ENCODE data around the gene SAMD1. TPM values are rescaled to one million over a fixed set of nuclear protein-coding genes. Genes with fewer than 3 reads are reported as not detected.

SAMD1 gene
- polyA plus RNA-seq, 2 of the 4 experiments (the other 2 are of a cell fraction), result 8.4 to 28.9 TPM

- DNase-seq (ENCODE audit: low read depth in 1 of 2, low spot score in 1 of 2) (no peak), FAIRE-seq (no peak), ATAC-seq (peak; percentile 26 to 38; a peak in 3 of 6 replicates)
- WGBS (ENCODE audit: missing lambda C conversion rate), result 5% methylated on average over 19 of the region's 44 CpGs
- Histone ChIP-seq H3K9me3 (no peaks in the 10 kb centered on the region), H3K27ac (peak overlapping the region; percentile 94 to 99), H3K4me3 (peak overlapping the region; percentile 83), H3K4me2 (peak overlapping the region; percentile 99), H3K4me1 (peaks cover 4% of the 10 kb centered on the region; the same call in 1 of the 3 replicates)
- TF ChIP-seq ELK1 (IDR thresholded peaks at IDR 0.05; ENCODE audit: low read depth, low read length), result no peak
- TF ChIP-seq JUN (IDR thresholded peaks at IDR 0.05), result no peak
- no peak for TF ChIP-seq EP300 (IDR thresholded peaks at IDR 0.05)
- no peak for TF ChIP-seq HOXA7 (CRISPR knock-in tag; IDR thresholded peaks at IDR 0.05)
- TF ChIP-seq SMC3 (IDR thresholded peaks at IDR 0.05), result no peak
- TF ChIP-seq USF2 (IDR thresholded peaks at IDR 0.05), result no peak
- TF ChIP-seq TP53 (CRISPR knock-in tag; IDR thresholded peaks at IDR 0.05), result no peak
- no peak for TF ChIP-seq BCL3 (IDR thresholded peaks at IDR 0.05)
- no peak for TF ChIP-seq HEYL (CRISPR knock-in tag; IDR thresholded peaks at IDR 0.05)
- TF ChIP-seq NR3C1 (IDR thresholded peaks at IDR 0.05), result no peak
- TF ChIP-seq, protein P1, sequence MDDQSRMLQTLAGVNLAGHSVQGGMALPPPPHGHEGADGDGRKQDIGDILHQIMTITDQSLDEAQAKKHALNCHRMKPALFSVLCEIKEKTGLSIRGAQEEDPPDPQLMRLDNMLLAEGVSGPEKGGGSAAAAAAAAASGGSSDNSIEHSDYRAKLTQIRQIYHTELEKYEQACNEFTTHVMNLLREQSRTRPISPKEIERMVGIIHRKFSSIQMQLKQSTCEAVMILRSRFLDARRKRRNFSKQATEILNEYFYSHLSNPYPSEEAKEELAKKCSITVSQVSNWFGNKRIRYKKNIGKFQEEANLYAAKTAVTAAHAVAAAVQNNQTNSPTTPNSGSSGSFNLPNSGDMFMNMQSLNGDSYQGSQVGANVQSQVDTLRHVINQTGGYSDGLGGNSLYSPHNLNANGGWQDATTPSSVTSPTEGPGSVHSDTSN (IDR thresholded peaks at IDR 0.05), result no peak
- no peak for TF ChIP-seq ZFP36 (IDR thresholded peaks at IDR 0.05; ENCODE audit: borderline replicate concordance, partially characterized antibody)
- TF ChIP-seq CTCF (IDR thresholded peaks at IDR 0.05), result no peak
- TF ChIP-seq MAFK (IDR thresholded peaks at IDR 0.05; ENCODE audit: partially characterized antibody), result no peak
- TF ChIP-seq FOSB (CRISPR knock-in tag; IDR thresholded peaks at IDR 0.05), result no peak
- TF ChIP-seq CEBPB (IDR thresholded peaks at IDR 0.05), result no peak
- POLR2A ChIA-PET, result interaction anchor here (0.7 to 1.2 kb wide), 2 partner anchors 42 to 194 kb away, joined by 3 to 4 read pairs; partner anchors contain the start of gene IL27RA
- CTCF ChIA-PET, result interaction anchor here (0.7 to 5.6 kb wide), 20 partner anchors 9 to 290 kb away, joined by 3 to 93 read pairs (median 4); partner anchors contain the start of genes C19orf67, IL27RA, NANOS3 and PALM3
These were observed 16.4 kb downstream of the SAMD1 start for GRCh38 chr19:14073925-14074838.

DNA sequence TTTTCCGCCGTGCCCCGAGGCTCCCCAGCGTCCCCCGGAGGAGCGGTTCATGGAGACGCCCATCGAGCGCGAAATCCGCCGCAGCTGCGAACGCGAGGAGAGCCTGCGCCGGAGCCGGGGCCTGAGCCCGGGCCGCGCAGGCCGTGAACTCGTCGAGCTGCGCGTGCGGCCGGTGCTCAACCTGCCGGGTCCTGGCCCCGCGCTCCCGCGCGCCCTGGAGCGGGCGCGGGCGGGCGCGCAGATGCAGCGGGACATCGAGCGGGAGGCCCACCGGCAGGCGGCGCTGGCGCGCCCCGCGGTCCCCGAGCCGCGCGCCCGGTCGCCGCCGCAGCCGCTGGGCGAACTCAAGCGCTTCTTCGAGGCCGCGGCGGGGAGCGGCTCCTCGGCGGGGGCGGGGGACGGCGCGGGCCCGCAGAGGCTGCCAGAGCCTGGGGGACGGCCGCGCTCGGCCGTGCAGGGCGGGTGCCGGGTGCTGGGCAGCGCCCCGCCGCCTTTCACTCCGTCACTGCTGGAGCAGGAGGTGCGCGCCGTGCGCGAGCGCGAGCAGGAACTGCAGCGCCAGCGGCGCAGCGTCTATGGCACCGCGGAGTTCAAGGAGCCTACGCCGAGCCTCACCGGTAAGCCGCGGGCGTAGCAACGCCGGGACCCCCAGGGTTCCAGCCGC, 17.2 kb downstream of the SAMD1 start:
- Histone ChIP-seq H3K4me3 (peak overlapping the region; percentile 83), H3K27ac (peak overlapping the region; percentile 94 to 99), H3K4me1 (peaks cover 4% of the 10 kb centered on the region; the same call in 1 of the 3 replicates), H3K9me3 (no peaks in the 10 kb centered on the region), H3K4me2 (peak overlapping the region; percentile 99)
- DNase-seq (ENCODE audit: low read depth in 1 of 2, low spot score in 1 of 2), result peak in 1 of 2 experiments; percentile 78
- no peak for FAIRE-seq
- ATAC-seq, result peak; percentile 60 to 72
- ChIA-PET CTCF (interaction anchor here (0.5 to 5.6 kb wide), 30 partner anchors 10 to 283 kb away, joined by 3 to 93 read pairs (median 4); partner anchors contain the start of genes C19orf67, IL27RA, NANOS3 and PALM3), POLR2A (interaction anchor here (0.7 to 1.2 kb wide), 2 partner anchors 42 to 193 kb away, joined by 3 to 4 read pairs; partner anchors contain the start of gene IL27RA)
- no CpG with 5 or more reads among the region's 106 CpGs for WGBS (ENCODE audit: missing lambda C conversion rate)
- TF ChIP-seq, protein P2, sequence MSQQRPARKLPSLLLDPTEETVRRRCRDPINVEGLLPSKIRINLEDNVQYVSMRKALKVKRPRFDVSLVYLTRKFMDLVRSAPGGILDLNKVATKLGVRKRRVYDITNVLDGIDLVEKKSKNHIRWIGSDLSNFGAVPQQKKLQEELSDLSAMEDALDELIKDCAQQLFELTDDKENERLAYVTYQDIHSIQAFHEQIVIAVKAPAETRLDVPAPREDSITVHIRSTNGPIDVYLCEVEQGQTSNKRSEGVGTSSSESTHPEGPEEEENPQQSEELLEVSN (IDR thresholded peaks at IDR 0.05; ENCODE audit: borderline replicate concordance, low read depth), result 0 out of 2 replicates have a peak, but pooled peaks have one; percentile 32
- TF ChIP-seq JUN (IDR thresholded peaks at IDR 0.05) (peak in 1 of 2 experiments; percentile 43; a peak in 1 of 5 replicates), FOSL2 (IDR thresholded peaks at IDR 0.05) (no peak), FOSL2 (CRISPR knock-in tag; IDR thresholded peaks at IDR 0.05) (no peak), CHD2 (IDR thresholded peaks at IDR 0.05; ENCODE audit: low read length, partially characterized antibody) (no peak)
- TF ChIP-seq, protein P3, sequence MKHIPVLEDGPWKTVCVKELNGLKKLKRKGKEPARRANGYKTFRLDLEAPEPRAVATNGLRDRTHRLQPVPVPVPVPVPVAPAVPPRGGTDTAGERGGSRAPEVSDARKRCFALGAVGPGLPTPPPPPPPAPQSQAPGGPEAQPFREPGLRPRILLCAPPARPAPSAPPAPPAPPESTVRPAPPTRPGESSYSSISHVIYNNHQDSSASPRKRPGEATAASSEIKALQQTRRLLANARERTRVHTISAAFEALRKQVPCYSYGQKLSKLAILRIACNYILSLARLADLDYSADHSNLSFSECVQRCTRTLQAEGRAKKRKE (CRISPR knock-in tag; IDR thresholded peaks at IDR 0.05; ENCODE audit: low read depth), result no peak
- TF ChIP-seq, protein P4, sequence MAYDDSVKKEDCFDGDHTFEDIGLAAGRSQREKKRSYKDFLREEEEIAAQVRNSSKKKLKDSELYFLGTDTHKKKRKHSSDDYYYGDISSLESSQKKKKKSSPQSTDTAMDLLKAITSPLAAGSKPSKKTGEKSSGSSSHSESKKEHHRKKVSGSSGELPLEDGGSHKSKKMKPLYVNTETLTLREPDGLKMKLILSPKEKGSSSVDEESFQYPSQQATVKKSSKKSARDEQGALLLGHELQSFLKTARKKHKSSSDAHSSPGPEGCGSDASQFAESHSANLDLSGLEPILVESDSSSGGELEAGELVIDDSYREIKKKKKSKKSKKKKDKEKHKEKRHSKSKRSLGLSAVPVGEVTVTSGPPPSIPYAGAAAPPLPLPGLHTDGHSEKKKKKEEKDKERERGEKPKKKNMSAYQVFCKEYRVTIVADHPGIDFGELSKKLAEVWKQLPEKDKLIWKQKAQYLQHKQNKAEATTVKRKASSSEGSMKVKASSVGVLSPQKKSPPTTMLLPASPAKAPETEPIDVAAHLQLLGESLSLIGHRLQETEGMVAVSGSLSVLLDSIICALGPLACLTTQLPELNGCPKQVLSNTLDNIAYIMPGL (CRISPR knock-in tag; IDR thresholded peaks at IDR 0.05; ENCODE audit: borderline replicate concordance), result no peak
